Transverse colon (tissue), 4 donors: ENCODE results near the gene RTRAF. TPM values are rescaled to one million over a fixed set of nuclear protein-coding genes. Genes with fewer than 3 reads are reported as not detected.
A peak's percentile ranks its signal among the peaks of the same experiment; 100 is the strongest.

Experiments
- DNase-seq: peaks from one replicate; pipeline ENCODE4 v3.0.0-alpha.2; 2019
- H3K27ac ChIP-seq, 4 donors: fragments of 200-600 bp; sonication (generic); 2 replicates each; pipeline ENCODE4 v1.5.1; 2016 to 2018; ENCODE audit warnings: inconsistent platforms in 4 of 4
- H3K27me3 ChIP-seq: fragments of 200-600 bp; sonication (generic); 2 replicates; pipeline ENCODE4 v1.5.1; 2017; ENCODE audit warnings: inconsistent platforms
- H3K36me3 ChIP-seq, 4 donors: fragments of 200-600 bp; sonication (generic); 2 replicates each; pipeline ENCODE4 v1.5.1; 2017 to 2019; ENCODE audit warnings: inconsistent platforms in 4 of 4
- H3K4me1 ChIP-seq, 4 donors: fragments of 200-600 bp; sonication (generic); 2 replicates each; pipeline ENCODE4 v1.5.1; 2017 to 2020; ENCODE audit warnings: inconsistent platforms in 4 of 4
- H3K4me3 ChIP-seq, 4 donors: fragments of 200-600 bp; sonication (generic); 1 replicate in 1 of 4; 2 replicates in 3 of 4; pipeline versions ENCODE4 v1.5.1 to v1.6.1; 2017 to 2019; ENCODE audit warnings: inconsistent platforms in 4 of 4
- H3K9me3 ChIP-seq, 2 donors: fragments of 200-600 bp; sonication (generic); 2 replicates each; pipeline ENCODE4 v1.5.1; 2017 to 2019; ENCODE audit warnings: inconsistent platforms in 2 of 2
- CTCF ChIP-seq, 5 experiments: fragments of 200-600 bp in 3 of 5; fragments of 450-650 bp in 2 of 5; sonication (generic) in 3 of 5; IDR thresholded peaks; 1 replicate in 2 of 5; 2 replicates in 3 of 5; pipeline ENCODE4 v1.5.1; 2016 to 2017; ENCODE audit warnings: antibody characterized with exemption in 5 of 5, inconsistent platforms in 3 of 5, mild to moderate bottlenecking in 2 of 5, moderate library complexity in 1 of 5
- EP300 ChIP-seq: sonication (generic); formaldehyde crosslinking; IDR thresholded peaks from one replicate; pipeline ENCODE4 v1.6.1; 2017; ENCODE audit warnings: antibody characterized with exemption, low read depth
- POLR2A ChIP-seq: fragments of 450-650 bp; IDR thresholded peaks from one replicate; pipeline ENCODE4 v1.6.1; 2016; ENCODE audit warnings: antibody characterized with exemption, mild to moderate bottlenecking, moderate library complexity
- POLR2AphosphoS5 ChIP-seq, 3 donors: sonication (generic); formaldehyde crosslinking; IDR thresholded peaks; one replicate each; pipeline ENCODE4 v1.6.1; 2016; ENCODE audit warnings: antibody characterized with exemption in 3 of 3
- WGBS, 2 donors: methylation state at CpG; one replicate each; pipeline ENCODE4 v1.1.5; 2018; ENCODE audit warnings: low coverage in 1 of 2; 5-methylcytosine and 5-hydroxymethylcytosine counted together
- in situ Hi-C, 4 donors: fragments of 200-750 bp; cut with MboI; loops; one replicate each; pipeline versions ENCODE4 v1.15.0 to v1.15.1; 2017; ENCODE audit warnings: low sequenced_read_pairs in 3 of 4, low pct_ligation_motif_present in 1 of 4, low pct_unique_long_range_greater_than_20kb in 1 of 4
- intact Hi-C: fragments of 100-400 bp; cut with DNase I; formaldehyde crosslinking; loops from one replicate; pipeline ENCODE4 v1.15.1; 2023; ENCODE audit warnings: low total_unique reads
- total RNA-seq, 4 donors: library from RNA; depleted of rRNA; stranded (reverse); fragments of >200 nt; gene quantifications; one replicate each; pipeline ENCODE4 v1.1.0, GENCODE V29; 2016

Gene RTRAF
- total RNA-seq, 4 donors from 2014 or later: 28.1 to 92.8 (median 51.5) TPM

GRCh38 chr14:52013984-52014600 lies 24.7 kb downstream of the RTRAF start:
- TF ChIP-seq EP300: no peak
- no peak for TF ChIP-seq POLR2A
- no peak for TF ChIP-seq POLR2AphosphoS5 (IDR thresholded peaks at IDR 0.05)
- TF ChIP-seq CTCF (IDR thresholded peaks at IDR 0.05): no peak
- H3K4me3 ChIP-seq: no peak overlapping the region
- 82 to 90% methylated on average over 7 to 11 of the region's 11 CpGs for WGBS, 2 donors
- intact Hi-C loops (no loop called here), in situ Hi-C loops (loop anchor here in 1 of 4 donors (25.0 kb wide), 2 partner anchors 248 to 473 kb away; partner anchors contain the start of gene PTGDR)
- H3K36me3 ChIP-seq: peaks cover 0 to 17% (median 5%) of the 10 kb centered on the region in 4 donors
- H3K27ac ChIP-seq: no peak overlapping the region
- peaks cover 6 to 16% (median 8%) of the 10 kb centered on the region in 4 donors for H3K4me1 ChIP-seq
- no peaks in the 10 kb centered on the region for H3K27me3 ChIP-seq
- DNase-seq: no peak
- H3K9me3 ChIP-seq: no peaks in the 10 kb centered on the region

- no peak overlapping the region for H3K27ac ChIP-seq
- H3K9me3 ChIP-seq: no peaks in the 10 kb centered on the region
- peaks cover 8 to 22% (median 14%) of the 10 kb centered on the region in 4 donors for H3K4me1 ChIP-seq
- intact Hi-C loops (no loop called here), in situ Hi-C loops (loop anchor here in 1 of 4 donors (25.0 kb wide), 2 partner anchors 248 to 473 kb away; partner anchors contain the start of gene PTGDR)
- peaks cover 0 to 10% (median 1%) of the 10 kb centered on the region in 4 donors for H3K36me3 ChIP-seq
- no peak for TF ChIP-seq POLR2AphosphoS5 (IDR thresholded peaks at IDR 0.05)
- TF ChIP-seq POLR2A: no peak
- TF ChIP-seq EP300: no peak
- no peak for TF ChIP-seq CTCF (IDR thresholded peaks at IDR 0.05)
- 70 to 86% methylated on average over 2 to 15 of the region's 15 CpGs for WGBS, 2 donors
- H3K4me3 ChIP-seq: no peak overlapping the region
- H3K27me3 ChIP-seq: no peaks in the 10 kb centered on the region
- no peak for DNase-seq
Observed at GRCh38 chr14:52014601-52015267, 25.4 kb downstream of the RTRAF start.

GRCh38 chr14:52015411-52016030 lies 26.2 kb downstream of the RTRAF start:
- WGBS, 2 donors: 60 to 87% methylated on average over 3 to 8 of the region's 8 CpGs
- H3K4me1 ChIP-seq: peaks cover 8 to 24% (median 20%) of the 10 kb centered on the region in 4 donors
- in situ Hi-C loops: loop anchor here in 1 of 4 donors (25.0 kb wide), 2 partner anchors 247 to 472 kb away; partner anchors contain the start of gene PTGDR
- peaks cover 0 to 6% (median 0%) of the 10 kb centered on the region in 4 donors for H3K36me3 ChIP-seq
- DNase-seq: no peak
- no peaks in the 10 kb centered on the region for H3K27me3 ChIP-seq
- no peak overlapping the region for H3K27ac ChIP-seq
- no peak overlapping the region for H3K4me3 ChIP-seq
- TF ChIP-seq POLR2AphosphoS5 (IDR thresholded peaks at IDR 0.05) (no peak), CTCF (IDR thresholded peaks at IDR 0.05) (peak in 2 of 5 experiments; percentile 10 to 25)
- no peaks in the 10 kb centered on the region for H3K9me3 ChIP-seq
- intact Hi-C loops: no loop called here

- Histone ChIP-seq H3K27me3 (no peaks in the 10 kb centered on the region), H3K9me3 (no peaks in the 10 kb centered on the region), H3K36me3 (no peaks in the 10 kb centered on the region), H3K4me1 (peaks cover 8 to 43% (median 31%) of the 10 kb centered on the region in 4 donors), H3K4me3 (no peak overlapping the region), H3K27ac (peak overlapping the region; percentile 66 to 79 (median 76))
- in situ Hi-C loops: loop anchor here in 1 of 4 donors (25.0 kb wide), 2 partner anchors 244 to 469 kb away; partner anchors contain the start of gene PTGDR
- TF ChIP-seq CTCF (IDR thresholded peaks at IDR 0.05) (no peak), POLR2AphosphoS5 (IDR thresholded peaks at IDR 0.05) (peak in 2 of 3 donors; percentile 35 to 43)
- peak; percentile 73 for DNase-seq
- intact Hi-C loops: no loop called here
- 56 to 66% methylated on average over 4 of the region's 4 CpGs for WGBS, 2 donors
Observed at GRCh38 chr14:52018252-52018651, 28.9 kb downstream of the RTRAF start.
